Astrocyte of the spinal cord (primary cell): ENCODE results near the gene OSBPL8.

Experiments
- DNase-seq: peaks from one replicate; pipeline ENCODE4 v3.0.0; 2011; ENCODE audit warnings: low read depth, low spot score
- H3K4me3 ChIP-seq: 2 replicates; pipeline ENCODE4 v1.5.1; 2011; ENCODE audit warnings: low read depth, mild to moderate bottlenecking, low read length, moderate library complexity
- in situ Hi-C: cut with HindIII; loops from 2 replicates; pipeline ENCODE4 v1.10.0; 2017; ENCODE audit warnings: low sequenced_read_pairs
- TF ChIP-seq, protein P1 (sequence below): IDR thresholded peaks from 2 replicates; pipeline ENCODE4 v1.5.1; 2012; ENCODE audit warnings: low read depth, mild to moderate bottlenecking, low read length, inconsistent platforms

The OSBPL8 gene

DNA sequence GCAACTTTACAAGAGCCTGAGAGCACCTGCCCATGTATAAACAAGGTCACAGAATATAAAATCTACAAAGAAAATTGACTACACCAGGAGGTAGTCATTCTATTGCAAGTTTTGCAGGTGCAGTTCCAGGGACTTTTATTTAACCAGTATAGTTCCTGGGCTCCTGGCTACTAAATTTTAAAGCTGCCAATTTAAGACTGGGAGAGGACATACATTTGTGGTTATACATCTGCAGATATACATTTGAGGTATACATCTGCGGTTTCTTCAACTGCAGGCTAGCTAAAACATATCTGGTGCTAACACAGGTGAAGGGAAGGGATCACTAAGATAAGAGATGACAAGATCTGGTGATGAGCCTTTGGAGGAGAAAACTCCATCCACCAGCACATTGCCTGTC lies 241.6 kb downstream of the OSBPL8 start:
- in situ Hi-C loops, result no loop called here
- TF ChIP-seq, protein P1, sequence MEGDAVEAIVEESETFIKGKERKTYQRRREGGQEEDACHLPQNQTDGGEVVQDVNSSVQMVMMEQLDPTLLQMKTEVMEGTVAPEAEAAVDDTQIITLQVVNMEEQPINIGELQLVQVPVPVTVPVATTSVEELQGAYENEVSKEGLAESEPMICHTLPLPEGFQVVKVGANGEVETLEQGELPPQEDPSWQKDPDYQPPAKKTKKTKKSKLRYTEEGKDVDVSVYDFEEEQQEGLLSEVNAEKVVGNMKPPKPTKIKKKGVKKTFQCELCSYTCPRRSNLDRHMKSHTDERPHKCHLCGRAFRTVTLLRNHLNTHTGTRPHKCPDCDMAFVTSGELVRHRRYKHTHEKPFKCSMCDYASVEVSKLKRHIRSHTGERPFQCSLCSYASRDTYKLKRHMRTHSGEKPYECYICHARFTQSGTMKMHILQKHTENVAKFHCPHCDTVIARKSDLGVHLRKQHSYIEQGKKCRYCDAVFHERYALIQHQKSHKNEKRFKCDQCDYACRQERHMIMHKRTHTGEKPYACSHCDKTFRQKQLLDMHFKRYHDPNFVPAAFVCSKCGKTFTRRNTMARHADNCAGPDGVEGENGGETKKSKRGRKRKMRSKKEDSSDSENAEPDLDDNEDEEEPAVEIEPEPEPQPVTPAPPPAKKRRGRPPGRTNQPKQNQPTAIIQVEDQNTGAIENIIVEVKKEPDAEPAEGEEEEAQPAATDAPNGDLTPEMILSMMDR, result no peak
- H3K4me3 ChIP-seq, result no peak overlapping the region
- no peak for DNase-seq

DNA sequence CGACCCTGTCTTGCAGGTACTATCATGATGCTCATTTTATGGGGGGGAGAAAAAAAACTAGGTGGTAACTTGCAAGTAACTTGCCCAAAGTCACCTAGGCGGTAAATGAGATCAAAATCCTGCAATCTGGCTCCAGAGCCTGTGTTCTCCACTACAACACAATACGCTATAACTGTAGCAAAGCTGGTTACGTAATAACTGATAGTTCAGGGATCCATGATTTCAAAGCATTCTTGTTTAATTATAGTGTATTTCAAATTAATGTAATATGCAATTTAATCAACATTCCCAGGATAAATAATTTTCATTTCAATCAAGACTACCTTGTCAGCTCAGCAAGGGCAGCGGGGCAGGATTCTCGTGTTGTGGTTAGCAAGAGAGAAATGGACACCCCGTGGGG lies 243.1 kb downstream of the OSBPL8 start:
- DNase-seq, result no peak
- in situ Hi-C loops, result no loop called here
- TF ChIP-seq, protein P1, result no peak
- H3K4me3 ChIP-seq, result no peak overlapping the region

DNA sequence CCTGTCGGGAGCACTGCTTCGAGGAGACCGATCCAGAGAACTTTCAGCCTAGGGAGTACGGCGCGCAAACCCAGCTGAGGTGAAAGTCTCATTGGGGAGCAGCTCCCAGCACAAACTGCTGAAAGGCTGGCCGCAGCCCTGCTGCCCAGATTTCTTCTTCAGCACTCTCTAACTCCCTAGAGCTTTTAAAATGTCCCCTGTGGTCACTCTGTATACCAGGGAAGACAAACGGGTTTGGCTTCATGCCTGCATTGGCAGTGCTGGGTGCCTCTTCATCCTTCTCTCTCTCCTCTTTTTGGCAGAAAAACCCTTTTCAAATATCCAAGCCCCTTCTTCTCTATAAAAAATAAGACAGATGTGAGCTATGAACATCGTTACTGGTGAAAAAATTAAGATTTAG lies 246.3 kb downstream of the OSBPL8 start:
- H3K4me3 ChIP-seq, result no peak overlapping the region
- no peak for DNase-seq
- in situ Hi-C loops, result no loop called here
- TF ChIP-seq, protein P1, result no peak

DNA sequence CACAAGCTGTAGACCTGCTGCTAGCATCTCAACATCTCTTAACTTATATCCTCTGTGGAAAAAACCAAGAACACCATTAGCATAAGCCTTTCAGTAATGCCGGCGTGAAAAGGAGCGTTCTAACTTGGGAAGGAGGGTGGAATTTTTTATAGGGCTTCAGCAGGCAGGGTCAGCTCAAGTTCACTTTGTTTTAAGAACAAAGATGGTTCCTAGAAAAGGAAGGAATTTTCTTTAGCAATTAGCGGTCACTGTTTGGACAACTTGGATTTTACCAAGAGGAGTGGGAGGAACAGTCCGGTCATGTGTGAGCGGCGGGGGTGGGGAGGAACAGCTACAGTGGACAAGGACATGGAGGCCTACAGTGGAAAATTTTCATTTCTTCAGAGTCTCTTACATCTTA lies 247.3 kb downstream of the OSBPL8 start:
- in situ Hi-C loops, result no loop called here
- H3K4me3 ChIP-seq, result no peak overlapping the region
- DNase-seq, result no peak
- TF ChIP-seq, protein P1, result no peak

DNA sequence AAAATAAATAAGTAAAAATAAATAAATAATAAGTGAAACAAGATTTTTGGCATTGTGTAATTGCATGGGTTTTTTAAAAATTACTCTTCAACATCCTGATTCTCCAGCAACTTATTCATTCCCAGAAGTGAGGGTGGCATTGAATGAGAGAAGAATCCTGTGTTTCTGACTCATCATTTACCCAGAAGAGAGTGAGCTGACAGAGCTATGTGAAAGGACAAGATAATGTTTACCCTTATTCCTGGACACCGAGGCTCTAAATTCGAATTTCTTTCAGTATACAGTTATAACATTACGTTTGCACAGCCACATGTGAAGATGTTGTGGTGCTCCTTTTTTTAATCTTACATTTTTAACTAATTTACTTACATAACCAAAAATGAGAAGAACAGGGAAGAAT lies 247.8 kb downstream of the OSBPL8 start:
- DNase-seq, result no peak
- TF ChIP-seq, protein P1, result no peak
- in situ Hi-C loops, result no loop called here
- H3K4me3 ChIP-seq, result no peak overlapping the region

DNA sequence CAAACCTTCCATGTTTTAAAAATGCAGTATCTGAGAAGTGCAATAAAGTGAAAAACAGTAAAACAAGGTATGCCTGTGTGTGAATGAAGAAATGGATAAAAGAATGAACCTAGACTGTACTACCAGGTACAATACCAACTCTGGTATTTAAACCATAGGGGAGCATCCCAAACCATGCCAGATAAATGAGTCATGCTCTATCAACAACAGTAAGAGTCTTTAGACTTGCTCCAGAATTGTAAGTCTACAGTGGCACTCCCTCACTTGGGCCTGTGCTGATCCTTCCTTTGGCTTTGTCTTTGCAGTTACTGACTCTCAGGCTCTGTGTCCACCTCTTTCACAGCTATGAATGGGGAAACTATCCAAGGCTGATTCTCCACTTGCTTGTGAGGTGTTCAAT lies 249.5 kb downstream of the OSBPL8 start:
- H3K4me3 ChIP-seq, result no peak overlapping the region
- TF ChIP-seq, protein P1, result no peak
- peak; percentile 55 for DNase-seq
- in situ Hi-C loops, result no loop called here

DNA sequence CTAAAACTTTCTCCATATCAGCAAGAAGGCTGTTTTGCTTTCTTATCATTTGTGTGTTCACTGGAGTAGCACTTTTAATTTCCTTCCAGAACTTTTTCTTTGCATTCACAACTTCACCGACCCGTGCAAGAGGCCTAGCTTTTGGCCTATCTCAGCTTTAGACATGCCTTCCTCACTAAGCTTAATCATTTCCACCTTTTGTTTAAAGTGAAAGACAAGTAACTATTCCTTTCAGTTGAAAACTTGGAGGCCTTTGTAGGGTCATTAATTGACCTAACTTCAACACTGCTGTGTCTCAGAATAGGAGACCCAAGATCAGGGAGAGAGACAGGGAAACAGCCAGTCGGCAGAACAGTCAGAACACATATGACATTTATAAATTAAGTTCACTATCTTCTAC lies 250.7 kb downstream of the OSBPL8 start:
- TF ChIP-seq, protein P1, result no peak
- no peak overlapping the region for H3K4me3 ChIP-seq
- no peak for DNase-seq
- in situ Hi-C loops, result no loop called here
